AG09309 (cell line): ENCODE results near the gene MYL5.

Experiments used
- DNase-seq: peaks from one replicate; pipeline ENCODE4 v3.0.0-alpha.2; 2010; ENCODE audit warnings: low read depth
- H3K4me3 ChIP-seq: 2 replicates; pipeline ENCODE4 v1.5.1; 2011; ENCODE audit warnings: mild to moderate bottlenecking, low read depth, low read length, moderate library complexity; ENCODE audit not compliant: control insufficient read depth
- TF ChIP-seq, protein P1 (sequence below): IDR thresholded peaks from 2 replicates; pipeline ENCODE4 v1.5.1; 2011; ENCODE audit warnings: mild to moderate bottlenecking, low read depth, low read length, inconsistent platforms; ENCODE audit not compliant: insufficient read depth, control insufficient read depth; ENCODE audit errors: missing control alignments

MYL5 gene

DNA sequence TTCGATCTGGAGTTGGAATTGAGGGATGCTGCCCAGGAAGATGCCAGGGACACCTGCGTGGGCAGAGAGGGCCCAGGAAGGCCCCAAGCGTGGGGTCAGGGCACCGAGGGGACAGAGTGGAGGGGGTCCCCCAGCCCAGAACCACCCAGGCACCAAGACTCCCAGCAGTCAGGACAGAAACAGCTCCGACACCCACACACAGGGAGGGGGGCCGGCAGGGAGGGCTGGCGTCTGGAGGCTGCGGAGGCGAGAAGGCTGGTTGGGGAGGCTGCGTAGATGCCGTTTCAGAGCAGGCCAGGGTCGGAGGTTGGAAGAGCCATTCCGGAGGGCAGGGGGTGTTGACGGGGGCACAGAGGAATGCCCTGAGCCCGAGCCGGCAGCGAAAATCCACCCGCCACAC, 23.9 kb upstream of the MYL5 start:
- no peak overlapping the region for H3K4me3 ChIP-seq
- no peak for DNase-seq
- TF ChIP-seq, protein P1, sequence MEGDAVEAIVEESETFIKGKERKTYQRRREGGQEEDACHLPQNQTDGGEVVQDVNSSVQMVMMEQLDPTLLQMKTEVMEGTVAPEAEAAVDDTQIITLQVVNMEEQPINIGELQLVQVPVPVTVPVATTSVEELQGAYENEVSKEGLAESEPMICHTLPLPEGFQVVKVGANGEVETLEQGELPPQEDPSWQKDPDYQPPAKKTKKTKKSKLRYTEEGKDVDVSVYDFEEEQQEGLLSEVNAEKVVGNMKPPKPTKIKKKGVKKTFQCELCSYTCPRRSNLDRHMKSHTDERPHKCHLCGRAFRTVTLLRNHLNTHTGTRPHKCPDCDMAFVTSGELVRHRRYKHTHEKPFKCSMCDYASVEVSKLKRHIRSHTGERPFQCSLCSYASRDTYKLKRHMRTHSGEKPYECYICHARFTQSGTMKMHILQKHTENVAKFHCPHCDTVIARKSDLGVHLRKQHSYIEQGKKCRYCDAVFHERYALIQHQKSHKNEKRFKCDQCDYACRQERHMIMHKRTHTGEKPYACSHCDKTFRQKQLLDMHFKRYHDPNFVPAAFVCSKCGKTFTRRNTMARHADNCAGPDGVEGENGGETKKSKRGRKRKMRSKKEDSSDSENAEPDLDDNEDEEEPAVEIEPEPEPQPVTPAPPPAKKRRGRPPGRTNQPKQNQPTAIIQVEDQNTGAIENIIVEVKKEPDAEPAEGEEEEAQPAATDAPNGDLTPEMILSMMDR = no peak

DNA sequence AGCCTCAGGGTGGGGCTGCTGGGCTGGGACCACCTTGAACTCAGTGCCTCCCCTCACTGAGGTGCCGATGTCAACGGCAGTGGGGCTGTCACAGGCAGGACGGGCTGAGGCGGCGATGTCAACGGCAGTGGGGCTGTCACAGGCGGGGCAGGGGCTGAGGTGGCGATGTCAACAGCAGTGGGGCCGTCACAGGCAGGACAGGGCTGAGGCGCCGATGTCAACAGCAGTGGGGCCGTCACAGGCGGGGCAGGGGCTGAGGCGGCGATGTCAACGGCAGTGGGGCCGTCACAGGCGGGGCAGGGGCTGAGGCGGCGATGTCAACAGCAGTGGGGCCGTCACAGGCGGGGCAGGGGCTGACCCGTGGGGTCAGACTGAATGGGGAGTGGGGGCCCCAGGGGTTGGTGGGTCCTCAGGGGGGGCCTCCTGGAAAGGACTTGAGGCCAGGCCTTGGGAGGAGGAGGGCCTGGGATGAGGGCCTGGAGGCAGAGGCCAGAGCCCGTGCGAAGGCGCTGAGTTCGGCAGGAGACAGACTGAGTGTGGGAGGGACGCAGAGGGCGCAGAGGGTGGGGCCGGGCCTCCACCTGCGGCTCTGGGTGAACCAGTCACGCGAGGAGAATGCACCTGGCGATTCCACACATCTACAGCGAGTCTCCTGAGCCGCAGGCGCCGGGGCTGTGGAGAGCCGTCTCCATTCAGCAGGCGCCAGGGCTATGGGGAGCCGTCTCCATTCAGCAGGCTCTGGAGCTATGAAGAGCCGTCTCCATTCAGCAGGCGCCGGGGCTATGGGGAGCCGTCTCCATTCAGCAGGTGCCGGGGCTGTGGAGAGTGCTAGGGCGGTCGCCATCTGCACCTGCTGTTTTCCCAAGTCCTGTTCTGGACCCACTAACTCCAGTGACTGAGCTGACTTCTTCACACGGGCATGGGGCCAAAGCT, 23.1 kb upstream of the MYL5 start:
- TF ChIP-seq, protein P1 = no peak
- H3K4me3 ChIP-seq = no peak overlapping the region
- DNase-seq = no peak

DNA sequence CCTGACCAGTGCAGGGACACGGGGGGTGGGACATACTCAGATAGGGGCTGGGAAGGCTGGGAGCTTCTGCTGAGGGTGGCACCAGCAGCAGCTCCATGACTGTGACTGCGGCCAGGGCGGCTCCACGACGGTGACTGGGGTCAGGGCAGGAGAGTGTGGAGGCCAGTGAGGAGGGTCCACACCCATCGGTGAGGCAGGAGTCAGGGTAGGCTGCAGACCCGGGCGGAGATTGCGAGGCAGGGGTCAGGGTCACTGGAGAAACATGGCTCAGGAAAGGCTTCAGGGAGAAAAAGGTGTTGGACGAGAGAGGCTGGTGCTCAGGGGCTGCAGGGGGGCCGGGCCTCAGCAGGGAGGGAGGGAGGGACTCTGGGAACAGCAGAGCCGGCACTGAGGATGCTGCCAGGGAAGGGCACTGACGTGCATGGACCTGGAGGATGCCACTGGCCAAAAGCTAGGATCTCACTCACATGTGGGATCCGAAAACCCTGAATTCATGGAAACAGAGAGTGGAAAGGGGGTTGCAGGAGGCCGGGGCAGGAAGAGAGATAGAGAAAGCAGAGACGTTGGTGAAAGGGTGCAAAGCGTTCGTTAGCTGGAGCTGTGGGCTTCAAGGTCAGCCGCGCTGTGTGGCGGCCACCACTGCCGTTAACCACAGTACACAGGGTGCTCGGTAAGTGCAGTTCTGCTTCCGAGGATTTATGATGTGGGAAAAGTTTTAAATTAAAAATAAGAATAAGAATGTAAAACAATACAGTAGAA, 22.3 kb upstream of the MYL5 start:
- TF ChIP-seq, protein P1 = no peak
- DNase-seq = no peak
- no peak overlapping the region for H3K4me3 ChIP-seq

DNA sequence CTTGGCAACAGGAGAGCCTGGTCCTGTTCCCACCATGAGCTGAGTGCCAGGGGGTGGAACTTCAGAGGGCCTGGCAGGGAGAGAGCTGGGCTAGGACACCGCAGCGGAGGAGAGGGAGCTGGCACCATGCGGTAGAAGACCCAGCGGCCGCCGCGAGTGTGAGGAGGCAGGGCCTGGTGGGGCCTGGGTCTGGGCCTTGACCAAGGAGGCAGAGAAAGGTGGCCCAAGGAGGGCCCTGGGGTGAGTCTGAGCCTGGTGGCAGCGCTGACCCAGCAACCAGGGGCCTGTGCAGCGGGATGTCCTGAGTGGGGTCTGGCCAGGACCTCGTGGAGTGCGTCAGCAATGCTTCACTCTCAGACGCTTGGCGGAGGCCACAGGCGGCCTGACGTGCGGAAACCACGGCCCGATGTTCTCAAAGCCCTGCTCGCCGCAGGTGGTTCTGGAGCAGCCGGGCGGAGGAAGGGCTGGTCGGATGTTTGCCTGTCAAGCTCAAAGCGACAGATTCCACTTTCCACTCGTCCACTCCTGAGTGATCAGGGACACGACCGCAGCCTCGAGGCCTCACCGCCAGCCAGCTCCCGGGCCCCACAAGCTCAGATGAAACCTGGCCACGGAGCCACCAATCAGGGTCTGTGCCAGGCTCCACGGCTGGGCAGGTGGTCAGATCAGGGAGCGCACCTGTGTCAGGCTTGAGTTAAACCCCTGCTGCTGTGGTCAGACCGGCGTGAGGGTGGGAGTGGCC, 21.1 kb upstream of the MYL5 start:
- DNase-seq = no peak
- no peak overlapping the region for H3K4me3 ChIP-seq
- TF ChIP-seq, protein P1 = no peak

DNA sequence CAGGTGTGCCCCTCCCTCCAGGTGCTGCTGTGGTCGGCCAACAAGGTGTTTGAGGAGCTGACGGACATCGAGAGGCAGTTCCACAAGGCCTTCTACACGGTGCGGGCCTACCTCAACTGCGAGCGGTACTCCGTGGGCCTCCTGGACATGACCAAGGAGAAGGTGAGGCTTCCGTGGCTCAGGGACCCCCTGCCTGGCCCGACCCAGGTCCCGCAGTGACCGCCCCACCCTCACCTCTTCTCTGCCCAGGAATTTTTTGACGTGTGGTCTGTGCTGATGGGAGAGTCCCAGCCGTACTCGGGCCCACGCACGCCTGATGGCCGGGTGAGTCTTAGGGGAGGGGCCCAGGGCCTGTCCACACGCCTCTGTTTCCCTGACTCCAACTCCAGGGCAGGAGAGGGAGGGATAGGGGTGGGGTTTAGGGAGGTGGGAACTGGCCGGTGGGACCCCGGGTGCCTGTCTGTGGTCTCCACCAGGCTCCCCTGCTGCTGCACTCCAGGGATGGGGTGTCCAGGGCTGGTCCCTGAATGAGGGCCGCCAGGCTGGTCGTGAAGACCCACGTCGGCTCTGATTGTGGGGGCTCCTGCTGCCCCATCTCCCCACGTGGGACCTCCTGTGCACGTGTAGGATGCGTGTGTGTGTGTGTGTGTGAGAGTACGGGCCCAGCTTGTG, 20.4 kb upstream of the MYL5 start:
- H3K4me3 ChIP-seq = no peak overlapping the region
- no peak for DNase-seq
- TF ChIP-seq, protein P1 = no peak

DNA sequence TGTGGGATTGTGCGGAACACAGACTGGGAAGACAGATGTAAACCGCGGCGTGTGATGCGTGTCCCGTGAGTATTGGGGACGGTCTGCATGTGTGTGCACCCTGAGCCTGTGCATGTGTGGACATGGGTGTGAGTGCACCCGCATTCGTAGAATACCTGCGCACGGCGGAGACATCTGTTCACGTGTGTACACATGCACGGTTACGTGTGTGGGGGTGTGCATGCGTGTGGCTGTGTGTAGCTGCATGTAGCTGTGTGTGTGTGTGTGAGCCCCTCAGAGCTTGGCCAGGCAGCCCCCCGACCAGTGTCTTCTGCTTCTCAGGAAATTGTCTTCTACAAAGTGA, 19.9 kb upstream of the MYL5 start:
- no peak overlapping the region for H3K4me3 ChIP-seq
- no peak for DNase-seq
- TF ChIP-seq, protein P1 = no peak
